ENCODE results near the gene ACSL1.
"Not testable (repeated sequence)": the region's sequence is repeated elsewhere in the genome, so short reads cannot be mapped to it uniquely, and the experiment has no call there.

The ACSL1 gene

GRCh38 chr4:184750926-184751584 is 74.7 kb downstream of the ACSL1 start:
- FAIRE-seq, result no peak

DNA sequence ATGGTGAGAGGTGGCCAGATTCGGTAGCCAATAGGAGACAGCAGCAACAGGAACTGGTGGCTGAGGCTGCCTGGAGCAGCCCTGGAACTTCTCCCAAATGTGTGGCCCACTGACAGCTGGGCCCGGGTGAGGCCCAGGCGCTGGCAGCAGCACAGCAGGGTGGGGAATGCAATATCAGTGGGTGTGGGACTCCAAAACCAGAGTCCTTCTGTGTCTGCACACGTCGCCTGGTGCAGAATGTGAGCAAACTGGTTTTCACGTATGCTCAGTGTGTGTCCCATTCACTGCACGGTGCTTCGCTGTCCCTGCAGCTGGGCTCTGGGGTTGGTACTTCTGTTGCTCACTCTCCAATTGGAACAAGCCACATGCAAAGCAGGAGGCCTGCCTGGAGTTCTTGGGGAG is 77.5 kb downstream of the ACSL1 start:
- no peak for FAIRE-seq

DNA sequence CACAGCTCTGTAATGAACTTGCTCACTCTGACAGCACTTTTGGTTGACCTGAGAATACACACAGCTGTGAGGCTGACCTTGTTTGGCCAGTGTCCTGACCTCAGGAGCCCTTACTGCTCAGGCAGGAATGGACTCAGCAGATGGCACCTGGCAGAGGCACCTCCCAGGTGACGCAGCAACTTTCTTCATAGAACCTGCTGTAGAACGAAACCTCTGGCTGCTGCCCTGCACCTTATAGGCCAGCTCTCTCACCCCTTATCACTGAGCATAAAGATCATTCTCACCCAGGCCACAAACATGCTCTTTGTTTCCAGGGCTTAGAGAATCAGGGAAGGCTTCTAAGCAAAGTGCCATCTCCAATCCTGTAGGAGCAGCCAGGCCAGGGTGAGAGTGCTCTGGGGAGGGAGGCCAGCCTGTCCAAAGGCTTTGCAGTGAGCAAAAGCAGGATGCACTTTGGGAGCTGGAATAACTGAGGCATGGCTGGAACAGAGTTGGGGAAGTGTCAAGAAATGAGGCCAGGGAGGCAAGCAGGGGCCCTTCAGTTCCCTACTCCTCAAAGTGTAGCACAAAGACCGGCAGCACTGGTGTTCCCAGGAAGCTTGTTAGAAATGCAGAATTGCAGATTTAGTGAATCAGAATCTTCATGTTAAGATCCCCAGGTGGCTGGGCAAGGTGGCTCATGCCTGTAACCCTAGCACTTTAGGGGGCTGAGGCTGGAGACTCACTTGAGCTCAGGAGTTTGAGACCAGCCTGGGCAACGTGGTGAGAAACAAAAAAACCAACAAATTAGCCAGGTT is 78.5 kb downstream of the ACSL1 start:
- no peak for FAIRE-seq

- peak; percentile 61 for FAIRE-seq
Measured at GRCh38 chr4:184745831-184746795, 79.7 kb downstream of the ACSL1 start.

GRCh38 chr4:184744236-184744635 is 81.5 kb downstream of the ACSL1 start:
- no peak for FAIRE-seq

GRCh38 chr4:184743650-184744049 is 82.1 kb downstream of the ACSL1 start:
- FAIRE-seq, result no peak

DNA sequence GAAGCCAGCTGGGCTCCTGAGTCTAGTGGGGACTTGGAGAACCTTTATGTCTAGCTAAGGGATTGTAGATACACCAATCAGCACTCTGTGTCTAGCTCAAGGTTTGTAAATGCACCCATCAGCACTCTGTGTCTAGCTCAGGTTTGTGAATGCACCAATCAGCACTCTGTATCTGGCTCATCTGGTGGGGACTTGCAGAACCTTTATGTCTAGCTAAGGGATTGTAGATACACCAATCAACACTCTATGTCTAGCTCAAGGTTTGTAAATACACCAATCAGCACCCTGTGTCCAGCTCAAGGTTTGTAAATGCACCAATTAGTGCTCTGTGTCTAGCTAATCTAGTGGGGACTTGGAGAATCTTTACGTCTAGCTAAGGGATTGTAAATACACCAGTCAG is 84.1 kb downstream of the ACSL1 start:
- FAIRE-seq, result not testable (repeated sequence)

GRCh38 chr4:184740980-184741391 is 84.8 kb downstream of the ACSL1 start:
- no peak for FAIRE-seq

DNA sequence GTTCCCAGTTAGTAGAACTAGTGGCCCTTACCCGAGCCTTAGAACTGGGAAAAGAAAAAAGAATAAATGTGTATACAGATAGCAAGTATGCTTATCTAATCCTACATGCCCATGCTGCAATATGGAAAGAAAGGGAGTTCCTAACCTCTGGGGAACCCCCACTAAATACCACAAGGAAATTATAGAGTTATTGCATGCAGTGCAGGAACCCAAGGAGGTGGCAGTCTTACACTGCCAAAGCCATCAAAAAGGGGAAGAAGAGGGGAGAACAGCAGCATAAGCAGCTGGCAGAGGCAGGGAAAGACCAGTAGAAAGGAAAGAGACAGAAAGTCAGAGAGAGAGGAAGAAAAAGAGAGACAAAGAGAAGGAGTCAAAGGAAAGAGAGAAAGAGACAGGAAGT is 86.2 kb downstream of the ACSL1 start:
- FAIRE-seq, result not testable (repeated sequence)

DNA sequence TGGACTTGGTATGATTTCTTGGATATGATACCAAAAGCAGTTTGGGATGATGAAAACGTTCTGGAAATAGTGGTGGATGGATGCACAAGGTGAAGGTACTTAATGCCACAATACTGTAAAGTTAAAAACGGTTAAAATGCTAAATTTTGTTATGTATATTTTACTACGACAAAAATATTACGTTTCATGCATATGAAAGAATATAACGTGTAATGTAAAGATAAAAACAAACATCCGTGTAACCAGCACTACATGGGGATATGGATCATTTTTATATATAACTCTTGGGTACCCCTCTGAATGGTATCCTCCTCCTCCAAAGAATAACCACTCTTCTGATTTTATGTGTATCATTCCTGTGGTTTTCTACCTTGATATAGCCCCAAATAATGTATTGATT is 91.0 kb downstream of the ACSL1 start:
- no peak for FAIRE-seq

- FAIRE-seq, result peak; percentile 56
Measured at GRCh38 chr4:184733654-184734524, 91.9 kb downstream of the ACSL1 start, which contains the start of gene CENPU. CENPU (minus strand) TSS chr4:184734096; CDS start chr4:184734062, 34 bp downstream.

DNA sequence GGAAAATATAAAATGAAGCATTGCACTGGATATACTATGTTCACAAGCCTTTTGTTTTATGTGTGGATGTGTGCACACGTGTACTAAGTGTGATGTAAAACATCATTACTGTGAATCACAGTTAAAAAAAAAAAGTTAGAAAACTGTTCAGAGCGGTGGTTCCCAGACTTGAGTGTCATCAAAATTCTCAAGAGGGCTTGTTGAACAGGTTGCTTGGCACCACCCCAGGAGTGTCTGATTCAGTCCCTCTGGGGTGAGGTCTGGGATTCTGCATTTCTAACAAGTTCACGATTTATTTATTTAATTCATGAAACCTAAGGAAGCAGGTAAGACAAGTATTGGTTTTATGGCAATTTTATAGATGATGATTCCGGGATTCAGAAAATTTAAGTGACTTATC is 93.6 kb downstream of the ACSL1 start:
- FAIRE-seq, result no peak

- FAIRE-seq, result no peak
Measured at GRCh38 chr4:184731056-184731455, 94.7 kb downstream of the ACSL1 start.

- no peak for FAIRE-seq
Measured at GRCh38 chr4:184729946-184730345, 95.8 kb downstream of the ACSL1 start.

GRCh38 chr4:184728858-184729257 is 96.9 kb downstream of the ACSL1 start:
- FAIRE-seq, result no peak

DNA sequence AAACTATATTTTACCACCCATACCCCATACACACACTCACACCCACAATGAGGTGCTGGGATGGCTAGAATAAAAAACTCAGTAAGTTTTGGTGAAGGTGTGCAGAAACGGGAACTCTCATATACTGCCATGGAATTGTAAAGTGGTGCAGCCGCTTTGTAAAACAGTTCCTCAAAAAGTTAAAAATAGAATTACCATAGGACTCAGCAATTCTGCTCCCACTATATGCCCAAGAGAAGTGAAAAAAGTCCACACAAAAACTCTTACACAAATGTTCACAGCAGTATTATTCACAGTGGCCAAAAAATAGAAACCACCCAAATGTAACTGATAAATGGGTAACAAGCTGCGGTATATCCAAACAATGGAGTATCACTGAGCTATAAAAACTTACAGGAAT is 98.3 kb downstream of the ACSL1 start:
- no peak for FAIRE-seq

DNA sequence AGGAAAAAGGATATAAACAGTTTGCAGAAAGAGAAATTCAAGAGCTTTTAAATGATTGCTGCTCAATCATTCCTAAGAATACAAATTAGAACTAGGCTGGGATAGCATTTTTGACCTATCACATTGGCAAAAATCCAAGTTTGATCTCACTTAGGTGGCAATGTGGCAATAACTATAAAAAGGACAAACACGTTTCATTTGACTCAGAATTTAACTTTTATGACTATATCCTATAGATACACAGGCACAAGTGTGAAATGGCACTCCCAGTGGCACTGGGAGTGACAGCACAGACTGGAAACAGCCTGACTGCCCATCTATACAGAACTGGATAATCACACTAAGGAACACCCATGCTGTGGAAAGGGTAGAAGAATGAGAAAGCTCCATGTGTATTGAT is 103.0 kb downstream of the ACSL1 start:
- FAIRE-seq, result no peak

DNA sequence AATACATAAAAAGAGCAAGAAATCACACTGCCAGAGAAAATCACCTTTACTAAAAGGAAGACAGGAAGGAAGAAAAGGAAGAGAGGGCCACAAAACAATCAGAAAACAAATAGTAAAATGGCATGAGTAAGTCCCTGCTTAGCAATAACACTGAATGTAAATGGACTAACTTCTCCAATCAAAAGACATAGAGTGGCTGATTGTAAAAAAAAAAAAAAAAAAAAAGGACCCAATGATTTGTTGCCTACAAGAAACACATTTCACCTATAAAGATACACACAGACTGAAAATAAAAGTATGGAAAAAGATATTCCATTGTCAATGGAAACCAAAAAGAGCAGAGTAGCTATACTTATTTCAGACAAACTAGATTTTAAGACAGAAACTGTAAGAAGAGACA is 104.5 kb downstream of the ACSL1 start:
- FAIRE-seq, result no peak

DNA sequence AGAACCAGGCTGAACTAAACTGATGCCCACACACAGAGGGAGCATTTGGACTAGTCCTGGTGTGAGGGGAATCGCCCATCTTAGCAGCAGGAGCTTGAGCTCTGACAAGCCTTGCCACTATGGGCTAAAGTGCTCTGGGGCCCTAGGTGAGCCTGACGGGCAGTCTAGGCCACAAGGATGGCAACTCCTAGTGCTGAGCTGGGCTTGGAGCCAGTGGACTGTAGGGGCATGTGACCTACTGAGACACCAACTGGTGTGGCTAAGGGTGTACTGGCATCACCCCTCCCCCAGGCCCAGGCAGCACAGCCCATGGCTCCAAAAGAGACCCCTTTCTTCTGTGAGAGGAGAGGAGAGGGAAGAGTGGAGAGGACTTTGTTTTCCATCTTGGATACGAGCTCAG is 106.4 kb downstream of the ACSL1 start:
- no peak for FAIRE-seq

DNA sequence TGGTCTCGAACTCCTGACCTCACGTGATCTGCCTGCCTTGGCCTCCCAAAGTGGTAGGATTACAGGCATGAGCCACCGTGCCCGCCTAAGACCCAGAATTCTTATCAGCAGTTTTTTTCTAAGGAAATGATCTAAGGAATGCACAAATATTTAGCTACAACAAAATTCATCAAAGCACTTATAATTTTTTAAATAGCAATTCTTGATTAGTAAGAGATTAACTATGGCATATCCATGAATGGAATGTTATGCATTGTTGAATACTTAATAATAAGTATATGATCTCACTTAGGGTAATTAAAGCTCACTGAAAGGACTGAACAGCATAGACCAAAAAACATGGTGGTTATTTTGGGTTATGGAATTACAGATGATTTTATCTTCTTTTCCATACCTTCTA is 110.2 kb downstream of the ACSL1 start:
- no peak for FAIRE-seq

GRCh38 chr4:184713887-184714286 is 111.9 kb downstream of the ACSL1 start:
- FAIRE-seq, result no peak

GRCh38 chr4:184712322-184712721 is 113.4 kb downstream of the ACSL1 start:
- FAIRE-seq, result no peak

All from TTC549 (cell line).